ENCODE data around the gene SPAG5.

SPAG5 gene, protein sequence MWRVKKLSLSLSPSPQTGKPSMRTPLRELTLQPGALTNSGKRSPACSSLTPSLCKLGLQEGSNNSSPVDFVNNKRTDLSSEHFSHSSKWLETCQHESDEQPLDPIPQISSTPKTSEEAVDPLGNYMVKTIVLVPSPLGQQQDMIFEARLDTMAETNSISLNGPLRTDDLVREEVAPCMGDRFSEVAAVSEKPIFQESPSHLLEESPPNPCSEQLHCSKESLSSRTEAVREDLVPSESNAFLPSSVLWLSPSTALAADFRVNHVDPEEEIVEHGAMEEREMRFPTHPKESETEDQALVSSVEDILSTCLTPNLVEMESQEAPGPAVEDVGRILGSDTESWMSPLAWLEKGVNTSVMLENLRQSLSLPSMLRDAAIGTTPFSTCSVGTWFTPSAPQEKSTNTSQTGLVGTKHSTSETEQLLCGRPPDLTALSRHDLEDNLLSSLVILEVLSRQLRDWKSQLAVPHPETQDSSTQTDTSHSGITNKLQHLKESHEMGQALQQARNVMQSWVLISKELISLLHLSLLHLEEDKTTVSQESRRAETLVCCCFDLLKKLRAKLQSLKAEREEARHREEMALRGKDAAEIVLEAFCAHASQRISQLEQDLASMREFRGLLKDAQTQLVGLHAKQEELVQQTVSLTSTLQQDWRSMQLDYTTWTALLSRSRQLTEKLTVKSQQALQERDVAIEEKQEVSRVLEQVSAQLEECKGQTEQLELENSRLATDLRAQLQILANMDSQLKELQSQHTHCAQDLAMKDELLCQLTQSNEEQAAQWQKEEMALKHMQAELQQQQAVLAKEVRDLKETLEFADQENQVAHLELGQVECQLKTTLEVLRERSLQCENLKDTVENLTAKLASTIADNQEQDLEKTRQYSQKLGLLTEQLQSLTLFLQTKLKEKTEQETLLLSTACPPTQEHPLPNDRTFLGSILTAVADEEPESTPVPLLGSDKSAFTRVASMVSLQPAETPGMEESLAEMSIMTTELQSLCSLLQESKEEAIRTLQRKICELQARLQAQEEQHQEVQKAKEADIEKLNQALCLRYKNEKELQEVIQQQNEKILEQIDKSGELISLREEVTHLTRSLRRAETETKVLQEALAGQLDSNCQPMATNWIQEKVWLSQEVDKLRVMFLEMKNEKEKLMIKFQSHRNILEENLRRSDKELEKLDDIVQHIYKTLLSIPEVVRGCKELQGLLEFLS
- 13.1 to 17.6 reads per million in 2 donors for total RNA-seq

DNA sequence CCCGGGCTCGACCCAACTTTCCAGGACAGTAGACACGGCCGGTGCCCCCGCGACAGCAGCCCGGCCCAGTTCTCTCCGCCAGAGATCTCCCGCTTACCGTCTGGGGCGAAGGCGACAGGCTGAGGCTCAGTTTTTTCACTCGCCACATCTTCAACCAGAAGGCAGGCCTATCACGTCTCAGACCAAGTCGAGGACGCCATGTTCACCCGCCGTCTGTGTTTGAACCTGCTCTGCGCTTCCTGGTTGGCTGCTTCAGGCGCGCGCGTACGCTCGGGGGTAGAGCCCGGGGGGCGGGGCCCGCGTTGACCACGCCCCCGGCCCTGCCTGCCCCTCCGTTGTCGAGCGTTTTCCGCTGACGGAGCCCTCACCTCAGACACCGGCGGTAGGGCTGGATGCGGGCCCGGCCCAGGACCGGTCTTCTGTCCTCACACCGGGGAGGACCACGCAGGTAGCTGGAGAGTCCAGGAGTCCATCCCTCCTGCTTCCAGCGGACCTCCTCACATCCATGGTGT lies at the start of gene SPAG5:
TSS of gene SPAG5 (minus strand) at position 227 of the 512 bp plus-strand sequence. CDS start at position 148, 79 bp downstream.
- DNase-seq = peak; percentile 89

DNA sequence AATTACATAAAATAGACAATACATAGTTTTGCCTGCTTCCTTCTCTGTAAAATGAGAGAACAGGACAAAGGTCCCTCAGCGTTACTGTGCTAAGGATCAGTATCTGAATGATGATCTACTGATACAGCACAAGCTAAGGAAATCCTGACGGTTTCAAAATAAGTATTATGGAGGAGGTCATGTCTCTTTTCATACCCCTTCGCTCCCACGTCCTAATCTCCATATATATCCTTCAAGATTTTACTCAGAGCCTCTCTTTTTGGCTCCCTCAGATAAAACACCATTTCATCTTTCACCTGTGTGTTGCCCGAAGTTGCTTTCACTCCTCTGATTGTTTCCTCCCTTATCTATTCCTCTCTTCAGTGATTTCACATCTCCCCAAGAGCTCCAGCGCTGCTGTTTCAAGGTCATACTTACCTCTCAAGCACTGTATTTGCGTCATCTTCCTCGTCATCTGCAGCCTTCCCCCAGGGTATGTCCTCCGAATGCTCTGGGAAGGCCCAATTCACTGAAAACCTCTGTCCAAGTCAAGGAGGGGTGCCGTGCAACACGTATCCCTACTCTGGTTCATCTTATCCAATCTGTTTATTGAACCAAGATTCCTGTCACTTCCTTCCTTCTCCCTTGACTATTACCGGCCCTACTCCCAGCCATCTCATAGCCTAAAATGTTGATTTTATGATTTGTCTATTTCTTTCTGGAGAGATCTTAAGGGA lies 47.4 kb upstream of the SPAG5 start:
- DNase-seq = no peak

DNA sequence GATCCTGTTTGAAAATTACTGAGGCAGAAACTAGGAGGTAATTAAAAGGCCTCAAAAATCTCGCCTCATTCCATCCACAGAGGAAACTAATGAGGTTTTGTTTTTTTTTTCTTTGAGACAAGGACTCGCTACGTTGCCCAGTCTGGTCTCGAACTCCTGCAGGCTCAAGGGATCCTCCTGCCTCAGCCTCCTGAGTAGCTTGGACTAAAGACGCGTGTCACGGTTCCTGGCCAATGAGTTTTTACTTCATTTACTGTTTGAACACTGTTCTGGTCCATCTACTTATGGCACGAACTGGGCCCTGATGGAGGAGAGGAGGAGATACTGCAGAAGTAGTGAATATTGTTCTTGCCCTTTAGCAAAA lies 46.7 kb upstream of the SPAG5 start:
- no peak for DNase-seq

DNA sequence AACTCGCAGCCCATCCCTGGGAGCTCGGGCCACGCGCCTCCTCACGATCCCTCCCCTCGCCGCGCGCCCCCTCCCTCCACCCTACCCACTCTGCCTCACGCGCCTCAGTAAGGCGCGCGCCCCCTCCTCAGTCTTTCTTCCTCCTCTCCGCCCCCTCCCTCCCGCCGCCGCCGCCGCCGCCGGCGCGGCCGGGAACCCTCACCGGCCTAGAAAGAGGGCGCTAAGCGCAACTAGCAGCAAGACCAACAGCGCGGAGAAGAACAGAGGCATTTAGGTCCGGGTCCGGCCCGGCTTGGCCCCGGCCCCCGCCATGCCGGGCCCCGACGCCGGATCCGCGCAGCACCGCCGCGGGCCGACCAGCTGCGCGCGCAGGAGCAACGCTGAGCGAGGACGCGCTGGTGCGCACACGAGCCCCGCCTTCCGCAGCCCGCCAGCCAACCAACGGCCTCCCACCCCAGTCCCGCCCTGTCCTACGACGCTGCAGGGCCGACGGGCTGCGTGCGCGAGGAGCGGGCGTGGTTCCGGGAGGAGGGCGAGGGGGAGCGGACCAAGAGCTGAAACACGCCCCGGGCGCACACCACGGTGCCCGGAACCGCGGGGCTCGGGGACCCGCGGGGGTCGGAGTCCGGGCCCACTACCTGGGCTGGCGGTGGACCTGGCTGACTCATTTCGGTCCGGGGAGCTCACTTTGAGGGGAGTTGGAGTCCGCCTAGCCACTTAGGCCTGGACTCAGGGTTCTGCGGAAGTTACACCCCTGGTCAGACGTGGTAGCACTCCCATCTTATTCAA lies 46.2 kb upstream of the SPAG5 start, which contains the start of gene BLTP2:
TSS of gene BLTP2 (minus strand) at position 372 of the 789 bp plus-strand sequence. CDS start at position 270, 102 bp downstream.
- DNase-seq = peak; percentile 94

DNA sequence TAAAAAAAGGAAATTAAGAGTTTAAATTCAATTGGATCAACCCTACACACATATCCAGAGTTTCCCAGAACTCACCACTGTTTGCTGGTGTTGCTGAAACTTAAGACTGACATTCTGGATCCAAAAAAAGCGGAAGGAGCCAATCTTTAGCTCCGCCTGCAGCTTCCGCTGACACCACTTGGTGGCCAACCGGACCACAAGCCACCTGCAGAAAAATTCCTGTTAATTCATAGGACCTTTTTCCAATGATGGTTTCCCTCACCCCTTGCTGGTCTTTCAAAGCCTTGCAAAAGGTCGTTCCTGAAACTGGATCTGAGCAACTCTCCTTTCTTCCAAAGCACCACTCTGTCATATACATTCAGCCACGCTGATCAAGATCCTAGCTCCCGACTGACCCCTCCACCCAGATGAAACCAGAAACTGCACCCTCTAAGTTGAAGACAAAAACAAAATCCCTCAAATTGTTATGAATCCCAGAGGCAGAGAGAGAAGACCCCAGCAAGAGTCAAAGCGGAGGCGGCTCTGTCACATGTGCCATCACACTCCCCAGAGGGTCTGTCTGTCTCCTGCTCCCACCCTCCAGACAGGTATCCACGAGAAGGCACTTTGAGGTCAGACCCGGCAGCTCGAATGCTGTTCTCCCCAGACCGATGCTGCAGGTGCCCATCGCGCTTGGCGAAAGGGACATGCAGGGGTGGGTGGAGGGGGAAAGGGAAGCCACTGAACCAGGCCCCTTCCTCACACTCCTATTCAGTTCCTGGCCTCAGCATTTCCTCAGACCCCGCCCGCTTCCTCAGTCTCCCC lies 45.4 kb upstream of the SPAG5 start:
- DNase-seq = no peak

DNA sequence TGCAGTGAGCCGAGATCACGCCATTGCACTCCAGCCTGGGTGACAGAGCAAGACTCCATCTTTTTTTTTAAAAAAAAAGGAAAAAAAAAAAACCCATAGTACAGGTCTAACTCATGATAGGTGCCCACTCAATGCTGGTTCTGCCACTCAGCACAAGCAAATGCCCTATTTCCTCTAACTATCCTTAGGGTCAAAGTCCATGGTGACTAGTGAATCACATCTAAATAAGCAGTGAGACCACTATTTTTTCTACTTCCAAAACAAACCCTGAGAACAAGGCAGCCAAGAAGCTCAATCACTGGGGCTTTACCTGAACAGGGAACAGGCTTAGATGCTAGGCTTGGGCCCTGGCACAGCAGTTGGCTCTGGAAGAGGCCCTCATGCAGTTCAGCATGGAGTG lies 42.8 kb upstream of the SPAG5 start:
- no peak for DNase-seq

DNA sequence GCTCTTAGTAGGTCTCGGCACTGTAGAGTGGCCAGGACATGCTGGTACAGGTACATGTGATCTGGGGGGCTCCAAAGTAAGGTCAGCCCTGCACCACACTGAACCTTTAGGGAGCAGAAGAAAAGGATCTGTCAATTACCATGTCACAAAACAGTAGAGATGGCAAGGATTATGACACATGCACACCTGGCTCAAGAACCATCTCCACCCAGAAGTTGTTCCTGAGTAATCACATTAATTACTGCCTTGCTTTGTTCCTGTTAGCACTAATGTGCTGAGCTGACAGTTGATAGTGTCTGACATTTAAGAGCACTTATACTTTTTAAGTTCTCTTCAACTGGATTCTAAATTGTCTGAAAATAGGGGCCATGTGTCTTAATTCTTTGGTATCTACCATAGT lies 36.7 kb upstream of the SPAG5 start:
- DNase-seq = no peak

DNA sequence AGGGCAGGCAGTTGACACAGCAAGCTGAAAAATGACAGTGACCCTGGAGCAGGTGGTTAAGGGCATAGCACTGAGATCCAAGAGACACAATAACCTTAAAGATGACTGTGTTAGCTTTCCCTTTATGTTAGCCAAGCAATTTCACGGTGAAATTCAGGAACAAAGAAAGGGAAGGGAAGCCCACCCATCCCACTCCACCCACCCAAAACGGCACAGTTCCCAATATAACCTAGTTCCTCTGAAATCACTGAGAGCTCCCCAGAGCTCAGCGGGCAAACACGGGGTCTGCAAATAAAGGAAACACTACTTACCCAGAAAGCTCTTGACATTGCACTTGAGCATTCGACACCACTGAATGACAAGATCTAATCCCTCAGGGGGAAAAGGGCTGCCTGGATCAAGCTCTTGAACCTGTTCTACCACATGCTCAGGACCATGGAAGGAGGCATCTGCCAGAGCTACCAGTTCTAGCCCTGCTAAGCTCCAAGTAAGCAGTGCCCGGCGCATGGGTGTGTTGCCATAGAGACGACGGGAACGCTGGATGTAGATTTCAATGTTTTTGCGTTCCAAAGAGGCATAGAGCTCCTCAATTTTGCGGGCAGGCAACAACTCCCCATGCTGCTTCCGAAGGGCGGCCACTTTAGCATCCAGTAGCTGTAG lies 35.5 kb upstream of the SPAG5 start:
- DNase-seq = no peak

DNA sequence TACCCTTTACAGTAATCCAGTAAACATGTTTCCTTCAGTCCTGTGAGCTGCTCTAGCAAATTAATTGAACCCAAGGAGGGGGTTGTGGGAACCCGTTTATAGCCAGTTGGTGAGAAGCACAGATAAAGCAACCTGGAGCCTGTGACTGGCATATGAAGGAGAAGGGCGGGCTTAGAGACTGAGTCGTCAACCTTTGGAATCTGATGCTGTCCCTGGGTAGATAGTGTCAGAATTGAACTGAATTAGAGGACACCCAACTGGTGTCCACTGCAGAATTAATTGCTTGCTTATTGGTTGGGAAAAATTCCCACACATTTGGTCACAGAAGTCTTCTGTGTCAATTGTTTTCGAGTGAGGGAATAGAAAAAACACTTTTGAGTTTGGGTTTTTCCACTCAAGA lies 28.0 kb upstream of the SPAG5 start:
- no peak for DNase-seq

DNA sequence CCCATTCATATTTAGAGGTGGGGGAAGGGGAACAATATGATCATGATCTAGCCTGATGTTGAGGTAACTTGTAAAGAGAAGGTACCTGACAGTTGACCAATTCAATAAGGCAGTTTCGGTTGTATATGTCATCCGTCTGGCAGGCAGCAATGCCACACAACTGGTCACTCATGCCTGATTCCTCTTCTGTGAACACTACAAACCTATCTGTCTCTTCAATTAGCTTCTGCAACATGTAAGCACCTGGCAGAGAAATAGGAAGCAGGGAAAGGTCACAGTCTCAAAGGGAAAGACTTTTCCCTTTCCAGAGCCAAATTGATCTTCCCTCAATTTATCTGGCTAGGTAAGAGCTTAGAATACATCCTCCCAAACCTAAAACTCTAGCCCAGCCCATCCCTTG lies 25.3 kb upstream of the SPAG5 start:
- no peak for DNase-seq

DNA sequence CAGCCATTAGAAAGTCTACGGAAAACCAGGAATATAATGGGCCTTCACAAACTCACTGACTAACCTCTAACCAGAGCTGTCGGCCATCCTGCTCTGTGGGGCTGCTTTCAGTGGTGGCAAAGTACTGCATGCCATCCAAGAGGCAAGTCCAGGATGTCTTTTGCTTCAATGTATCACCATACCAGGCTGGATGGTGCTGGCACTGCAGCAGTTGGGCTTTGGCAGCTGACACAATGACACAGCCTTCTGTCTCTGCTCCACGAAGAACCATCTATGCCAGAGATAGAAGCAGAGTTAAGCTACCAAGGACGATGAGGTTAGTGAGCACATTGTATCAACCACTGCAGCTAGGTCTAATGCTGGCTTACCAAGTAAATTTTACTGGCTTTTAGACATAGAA lies 24.9 kb upstream of the SPAG5 start:
- DNase-seq = no peak

DNA sequence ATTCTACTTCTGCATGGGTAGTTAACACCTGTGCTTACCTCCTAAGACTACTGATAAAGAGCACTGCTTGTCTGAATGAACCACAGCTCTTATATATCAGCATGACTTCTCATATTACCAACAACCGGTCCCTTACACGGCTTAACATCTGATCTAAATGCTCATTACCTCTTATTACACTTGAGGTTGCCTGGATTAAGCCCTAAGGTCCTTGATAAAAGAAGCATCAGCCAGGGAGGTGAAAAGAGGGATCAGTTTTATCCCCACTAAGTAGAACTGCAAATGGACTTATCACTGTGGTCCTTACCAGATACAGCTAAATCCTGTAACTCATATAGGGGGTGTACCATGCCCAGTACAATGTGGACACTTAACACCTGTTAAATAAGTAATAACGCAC lies 23.4 kb upstream of the SPAG5 start:
- no peak for DNase-seq

DNA sequence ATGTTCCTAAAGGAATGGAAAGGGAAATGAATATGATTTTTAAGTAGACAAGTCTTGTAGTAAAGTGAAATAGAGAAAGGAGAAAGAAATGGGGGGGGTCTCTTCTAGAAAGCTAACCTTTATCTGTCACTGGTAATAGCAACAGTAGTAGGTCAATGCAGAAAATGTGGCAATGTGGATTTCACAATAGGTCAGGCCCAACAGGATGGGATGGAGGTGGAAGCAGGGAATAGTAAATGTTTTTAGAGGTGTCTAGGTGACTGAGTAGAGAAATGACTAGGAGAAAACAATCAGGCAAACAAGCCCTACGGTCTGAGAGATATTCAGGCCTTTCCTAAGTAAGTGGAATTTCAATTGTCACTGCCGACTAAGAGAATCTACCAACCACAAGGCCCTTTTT lies 21.2 kb upstream of the SPAG5 start:
- DNase-seq = no peak

DNA sequence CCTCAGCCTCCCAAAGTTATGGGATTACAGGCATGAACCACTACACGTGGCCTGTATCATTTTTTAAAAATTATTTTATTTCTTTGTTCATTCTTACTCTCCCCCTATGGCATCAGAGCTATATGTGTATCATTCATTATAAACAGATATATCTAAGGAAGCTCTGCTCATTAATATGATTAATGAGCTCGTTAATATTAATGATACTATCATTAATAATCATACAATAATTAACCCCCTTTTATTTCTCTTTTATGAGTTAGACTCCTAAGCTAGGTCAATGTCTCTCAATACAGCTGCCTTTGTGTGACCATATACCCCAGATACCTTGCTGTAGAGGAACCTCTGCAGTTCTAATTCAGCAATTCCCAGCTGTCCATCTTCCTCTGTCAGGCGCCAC lies 19.6 kb upstream of the SPAG5 start:
- DNase-seq = no peak

DNA sequence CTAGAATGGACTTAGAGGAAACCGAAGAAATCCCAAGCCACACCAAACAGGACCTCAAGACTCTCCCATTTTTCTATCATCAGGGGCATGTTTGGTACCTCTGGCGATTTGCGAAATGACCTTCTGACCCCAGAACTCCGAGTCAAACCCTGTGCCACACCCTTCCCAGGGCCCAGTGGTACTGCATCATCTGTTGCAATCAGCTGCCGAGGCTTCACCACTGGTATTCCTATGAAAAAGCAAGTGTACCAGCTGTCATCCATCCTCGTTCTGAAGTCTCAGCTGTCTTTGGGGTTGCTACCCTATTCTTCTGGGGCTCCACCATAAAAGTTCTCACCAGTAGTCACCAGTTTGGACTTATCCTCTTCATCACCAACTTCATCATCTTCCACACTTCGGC lies 17.5 kb upstream of the SPAG5 start:
- DNase-seq = no peak

DNA sequence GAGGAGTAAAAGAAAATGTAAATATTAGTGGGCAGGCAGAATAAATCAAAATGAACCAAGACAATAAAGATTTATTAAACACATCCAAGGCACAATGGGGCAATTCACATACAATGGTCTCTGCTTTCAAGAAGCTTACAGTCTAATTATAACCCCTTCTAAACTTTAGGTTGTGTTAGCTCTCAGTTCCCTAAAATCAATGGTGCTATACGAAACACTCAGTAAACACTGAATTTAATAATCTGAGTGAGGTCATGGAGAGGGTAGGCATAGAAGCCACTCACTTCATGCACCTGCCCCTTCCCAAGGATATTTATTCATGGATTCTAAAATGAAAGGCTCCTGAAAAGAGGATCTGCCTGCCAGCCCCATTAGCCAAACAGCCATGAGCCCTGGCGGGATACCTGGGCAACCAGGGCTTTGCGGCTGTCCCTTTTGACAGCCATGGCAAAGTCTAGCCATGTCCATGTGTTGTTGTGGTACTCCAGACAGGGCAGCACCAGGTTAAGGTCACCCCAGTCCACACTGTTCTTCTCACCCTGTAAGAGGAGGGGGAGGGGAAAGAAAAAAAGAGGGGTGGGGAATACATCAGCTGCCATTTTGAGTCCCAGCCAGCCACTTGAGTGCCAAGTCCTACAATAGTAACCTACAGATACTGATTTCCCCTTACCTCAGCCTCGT lies 16.6 kb upstream of the SPAG5 start:
- DNase-seq = no peak

DNA sequence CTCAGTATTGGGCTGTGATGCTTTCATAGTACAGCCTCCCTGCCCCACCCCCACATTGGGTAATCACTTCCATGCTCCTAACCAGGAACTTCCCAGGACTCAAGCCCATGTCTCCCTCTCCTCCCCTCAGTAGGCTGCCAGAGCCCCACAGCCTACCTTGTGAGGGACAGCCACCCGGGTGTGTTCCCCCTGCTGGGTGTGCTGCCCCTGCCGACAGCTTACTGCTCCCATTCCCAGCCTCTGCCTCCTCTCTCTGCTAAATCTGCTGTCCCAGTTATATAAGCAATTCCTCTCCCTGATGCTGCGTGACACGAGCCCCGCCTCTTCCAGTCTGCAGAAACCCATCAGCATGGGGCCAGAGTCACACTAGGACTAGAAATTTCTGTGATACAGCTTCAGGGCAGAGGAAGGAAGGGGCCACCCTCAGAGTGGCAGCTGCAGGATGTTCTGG lies 15.1 kb upstream of the SPAG5 start, which contains the start of gene RSKR:
TSS of gene RSKR (minus strand) at position 255 of the 451 bp plus-strand sequence. CDS start at position 231, 24 bp downstream.
- DNase-seq = no peak

DNA sequence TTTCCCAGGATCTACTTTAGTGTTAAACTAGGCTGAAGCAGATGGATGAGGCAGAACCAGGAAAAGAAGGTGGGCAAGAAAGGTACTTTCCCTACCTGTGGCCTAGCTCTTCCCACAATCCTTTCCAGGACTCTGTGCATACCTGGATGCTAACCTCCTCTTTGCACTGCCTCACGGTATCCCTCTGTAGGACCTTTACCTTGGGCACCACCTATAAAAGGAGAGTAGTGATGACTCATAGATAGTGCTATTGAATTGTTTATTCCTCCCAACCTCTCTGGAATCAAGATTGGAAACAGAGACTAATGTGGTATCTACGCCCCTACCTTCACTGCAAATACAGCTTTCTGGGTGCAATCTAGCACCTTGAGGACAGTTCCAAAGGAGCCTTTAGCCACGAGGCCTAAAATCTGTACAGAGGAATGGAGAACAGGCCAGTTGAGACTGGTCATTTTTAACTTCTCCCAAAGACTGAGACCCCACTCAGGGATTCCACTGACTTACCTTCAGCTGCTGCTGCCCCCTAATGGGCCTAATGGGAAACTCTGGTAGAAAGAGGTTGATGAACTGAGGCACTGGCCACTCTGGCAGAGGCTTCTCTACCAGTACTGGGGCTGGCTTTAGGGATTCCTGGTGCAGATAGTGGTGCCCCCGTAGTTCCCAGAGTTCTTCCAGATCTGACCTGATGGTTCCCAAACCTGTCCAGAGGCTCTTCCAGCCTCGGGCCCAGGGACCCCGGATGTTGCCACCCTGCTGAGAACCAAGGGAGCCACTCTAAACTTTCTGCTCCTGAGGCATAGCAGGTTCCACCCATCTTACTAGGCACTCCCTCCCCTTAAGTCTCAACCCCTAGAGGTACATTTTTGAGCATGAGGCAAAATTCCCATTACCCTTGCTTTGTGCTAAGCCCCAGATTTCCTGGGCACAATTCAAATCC lies 14.4 kb upstream of the SPAG5 start:
- no peak for DNase-seq

All from activated gamma-delta T cell (primary cell).